ENCODE measurements around the gene NECTIN2.

Gene NECTIN2

GRCh38 chr19:44904426-44904994 is 58.4 kb downstream of the NECTIN2 start:
- H4K20me1 ChIP-seq (ENCODE audit: insufficient read depth, low read length) = no peaks in the 10 kb centered on the region
- no peaks in the 10 kb centered on the region; the same call in 1 of the 2 replicates for H3K36me3 ChIP-seq (replicated peaks; ENCODE audit: insufficient read depth, low read length)
- H3K79me2 ChIP-seq (ENCODE audit: low read length) = no peaks in the 10 kb centered on the region
- no peak overlapping the region for H2AFZ ChIP-seq (ENCODE audit: low read length)
- H3K4me3 ChIP-seq (ENCODE audit: low read length) = no peak overlapping the region
- no peaks in the 10 kb centered on the region for H3K4me1 ChIP-seq (ENCODE audit: low read length)
- no peak overlapping the region for H3K27ac ChIP-seq (ENCODE audit: low read length)
- H3K9ac ChIP-seq (ENCODE audit: low read length) = no peak overlapping the region
- no peak for DNase-seq
- H3K27me3 ChIP-seq (replicated peaks; ENCODE audit: insufficient read depth, low read length) = peaks cover 23% of the 10 kb centered on the region
- TF ChIP-seq EZH2phosphoT487 (IDR thresholded peaks at IDR 0.05; ENCODE audit: low read length) (no peak), EZH2 (optimal IDR thresholded peaks at IDR 0.05; ENCODE audit: low read depth, low read length) (no peak), CTCF (IDR thresholded peaks at IDR 0.05; ENCODE audit: low read length) (no peak)
- no peak overlapping the region for H3K4me2 ChIP-seq (ENCODE audit: low read depth, low read length)
- no peaks in the 10 kb centered on the region for H3K9me2 ChIP-seq (replicated peaks; ENCODE audit: insufficient read depth, low read length)
- H3K9me3 ChIP-seq (replicated peaks; ENCODE audit: insufficient read depth, low read length) = no peaks in the 10 kb centered on the region
- 0 out of 2 replicates have a peak, but pooled peaks cover 2% of the 10 kb centered on the region for H3F3A ChIP-seq (ENCODE audit: insufficient read depth, low read length)

- Histone ChIP-seq H3K9me2 (replicated peaks; ENCODE audit: insufficient read depth, low read length) (no peaks in the 10 kb centered on the region), H3K4me3 (ENCODE audit: low read length) (no peak within 1 kb of the TSS), H3K36me3 (replicated peaks; ENCODE audit: insufficient read depth, low read length) (no peaks in the 10 kb centered on the region), H4K20me1 (ENCODE audit: insufficient read depth, low read length) (no peaks in the 10 kb centered on the region), H3K27me3 (replicated peaks; ENCODE audit: insufficient read depth, low read length) (peaks cover 31% of the 10 kb centered on the region), H3F3A (ENCODE audit: insufficient read depth, low read length) (0 out of 2 replicates have a peak, but pooled peaks cover 2% of the 10 kb centered on the region), H3K79me2 (ENCODE audit: low read length) (no peaks in the 10 kb centered on the region), H3K9me3 (replicated peaks; ENCODE audit: insufficient read depth, low read length) (no peaks in the 10 kb centered on the region), H2AFZ (ENCODE audit: low read length) (no peak within 1 kb of the TSS), H3K9ac (ENCODE audit: low read length) (no peak within 1 kb of the TSS), H3K4me2 (ENCODE audit: low read depth, low read length) (peak within 1 kb of the TSS; percentile 30; the same call in 1 of the 2 replicates), H3K4me1 (ENCODE audit: low read length) (no peaks in the 10 kb centered on the region), H3K27ac (ENCODE audit: low read length) (no peak within 1 kb of the TSS)
- no peak for TF ChIP-seq CTCF (IDR thresholded peaks at IDR 0.05; ENCODE audit: low read length)
- no peak for TF ChIP-seq EZH2 (optimal IDR thresholded peaks at IDR 0.05; ENCODE audit: low read depth, low read length)
- no peak for TF ChIP-seq EZH2phosphoT487 (IDR thresholded peaks at IDR 0.05; ENCODE audit: low read length)
- DNase-seq = no peak
Measured at GRCh38 chr19:44905437-44906160, 59.5 kb downstream of the NECTIN2 start, which contains the start of gene APOE. APOE (plus strand) TSS chr19:44905796; CDS start chr19:44906625, 829 bp downstream.

- Histone ChIP-seq H3K36me3 (replicated peaks; ENCODE audit: insufficient read depth, low read length) (no peaks in the 10 kb centered on the region), H4K20me1 (ENCODE audit: insufficient read depth, low read length) (no peaks in the 10 kb centered on the region), H3K4me3 (ENCODE audit: low read length) (no peak overlapping the region), H3K27ac (ENCODE audit: low read length) (no peak overlapping the region), H3K79me2 (ENCODE audit: low read length) (no peaks in the 10 kb centered on the region), H3K9ac (ENCODE audit: low read length) (no peak overlapping the region), H3K9me2 (replicated peaks; ENCODE audit: insufficient read depth, low read length) (no peaks in the 10 kb centered on the region), H3K4me1 (ENCODE audit: low read length) (no peaks in the 10 kb centered on the region), H3K4me2 (ENCODE audit: low read depth, low read length) (no peak overlapping the region), H3F3A (ENCODE audit: insufficient read depth, low read length) (0 out of 2 replicates have a peak, but pooled peaks cover 2% of the 10 kb centered on the region), H3K9me3 (replicated peaks; ENCODE audit: insufficient read depth, low read length) (no peaks in the 10 kb centered on the region), H2AFZ (ENCODE audit: low read length) (no peak overlapping the region), H3K27me3 (replicated peaks; ENCODE audit: insufficient read depth, low read length) (peaks cover 50% of the 10 kb centered on the region)
- TF ChIP-seq CTCF (IDR thresholded peaks at IDR 0.05; ENCODE audit: low read length) (no peak), EZH2 (optimal IDR thresholded peaks at IDR 0.05; ENCODE audit: low read depth, low read length) (no peak), EZH2phosphoT487 (IDR thresholded peaks at IDR 0.05; ENCODE audit: low read length) (no peak)
- no peak for DNase-seq
Measured at GRCh38 chr19:44907613-44908012, 61.5 kb downstream of the NECTIN2 start.
